MM.1S (cell line): ENCODE measurements around the gene NOX5.

Experiments
- EZH2phosphoT487 ChIP-seq: fragments of 300-600 bp; sonication (generic); IDR thresholded peaks from 2 replicates; pipeline ENCODE4 v1.6.1; 2018; ENCODE audit warnings: antibody characterized with exemption, low read length
- TF ChIP-seq, protein P1 (sequence below): fragments of 300-600 bp; sonication (generic); IDR thresholded peaks from 2 replicates; pipeline ENCODE4 v1.5.1; 2016; ENCODE audit warnings: antibody characterized with exemption, low read length, mixed read lengths

- TF ChIP-seq, protein P1, sequence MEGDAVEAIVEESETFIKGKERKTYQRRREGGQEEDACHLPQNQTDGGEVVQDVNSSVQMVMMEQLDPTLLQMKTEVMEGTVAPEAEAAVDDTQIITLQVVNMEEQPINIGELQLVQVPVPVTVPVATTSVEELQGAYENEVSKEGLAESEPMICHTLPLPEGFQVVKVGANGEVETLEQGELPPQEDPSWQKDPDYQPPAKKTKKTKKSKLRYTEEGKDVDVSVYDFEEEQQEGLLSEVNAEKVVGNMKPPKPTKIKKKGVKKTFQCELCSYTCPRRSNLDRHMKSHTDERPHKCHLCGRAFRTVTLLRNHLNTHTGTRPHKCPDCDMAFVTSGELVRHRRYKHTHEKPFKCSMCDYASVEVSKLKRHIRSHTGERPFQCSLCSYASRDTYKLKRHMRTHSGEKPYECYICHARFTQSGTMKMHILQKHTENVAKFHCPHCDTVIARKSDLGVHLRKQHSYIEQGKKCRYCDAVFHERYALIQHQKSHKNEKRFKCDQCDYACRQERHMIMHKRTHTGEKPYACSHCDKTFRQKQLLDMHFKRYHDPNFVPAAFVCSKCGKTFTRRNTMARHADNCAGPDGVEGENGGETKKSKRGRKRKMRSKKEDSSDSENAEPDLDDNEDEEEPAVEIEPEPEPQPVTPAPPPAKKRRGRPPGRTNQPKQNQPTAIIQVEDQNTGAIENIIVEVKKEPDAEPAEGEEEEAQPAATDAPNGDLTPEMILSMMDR = no peak
- TF ChIP-seq EZH2phosphoT487 = no peak
These were observed 56.8 kb downstream of the NOX5 start for GRCh38 chr15:69071260-69071659.
